GM21381 (cell line): Measurements from ENCODE around the gene IL16.
"Not testable (repeated sequence)": the region's sequence is repeated elsewhere in the genome, so short reads cannot be mapped to it uniquely, and the experiment has no call there.

ENCODE experiments used
- ATAC-seq: cut with Tn5 transposase; IDR thresholded peaks from one replicate; pipeline ENCODE4 v1.9.1; 2021; ENCODE audit warnings: mild to moderate bottlenecking, moderate library complexity; ENCODE audit not compliant: unreplicated experiment

The IL16 gene

GRCh38 chr15:81331600-81331999 is 134.9 kb downstream of the IL16 start:
- no peak for ATAC-seq

GRCh38 chr15:81332326-81332725 is 135.6 kb downstream of the IL16 start:
- ATAC-seq, result no peak

- ATAC-seq, result no peak
These were observed 136.7 kb downstream of the IL16 start for GRCh38 chr15:81333363-81333762.

- ATAC-seq, result no peak
These were observed 138.2 kb downstream of the IL16 start for GRCh38 chr15:81334768-81335435.

- no peak for ATAC-seq
These were observed 139.0 kb downstream of the IL16 start for GRCh38 chr15:81335631-81336030.

- ATAC-seq, result no peak
These were observed 139.9 kb downstream of the IL16 start for GRCh38 chr15:81336568-81336967.

- no peak for ATAC-seq
These were observed 140.6 kb downstream of the IL16 start for GRCh38 chr15:81337241-81337640.

- ATAC-seq, result no peak
These were observed 141.1 kb downstream of the IL16 start for GRCh38 chr15:81337713-81338157.

- ATAC-seq, result no peak
These were observed 141.7 kb downstream of the IL16 start for GRCh38 chr15:81338170-81339007.

- no peak for ATAC-seq
These were observed 142.6 kb downstream of the IL16 start for GRCh38 chr15:81339321-81339720.

GRCh38 chr15:81339851-81340250 is 143.2 kb downstream of the IL16 start:
- no peak for ATAC-seq

GRCh38 chr15:81341351-81341750 is 144.7 kb downstream of the IL16 start:
- ATAC-seq, result no peak

GRCh38 chr15:81343371-81343770 is 146.7 kb downstream of the IL16 start:
- no peak for ATAC-seq

GRCh38 chr15:81346611-81347010 is 149.9 kb downstream of the IL16 start:
- no peak for ATAC-seq

- ATAC-seq, result no peak
These were observed 151.2 kb downstream of the IL16 start for GRCh38 chr15:81347910-81348309.

GRCh38 chr15:81348691-81349090 is 152.0 kb downstream of the IL16 start:
- not testable (repeated sequence) for ATAC-seq

- no peak for ATAC-seq
These were observed 152.6 kb downstream of the IL16 start for GRCh38 chr15:81349271-81349670.

- ATAC-seq, result no peak
These were observed 155.0 kb downstream of the IL16 start for GRCh38 chr15:81351651-81352050.

- ATAC-seq, result no peak
These were observed 159.6 kb downstream of the IL16 start for GRCh38 chr15:81356252-81356651.

- ATAC-seq, result no peak
These were observed 160.6 kb downstream of the IL16 start for GRCh38 chr15:81357180-81357686.

GRCh38 chr15:81358248-81358647 is 161.6 kb downstream of the IL16 start:
- no peak for ATAC-seq

- ATAC-seq, result no peak
These were observed 163.8 kb downstream of the IL16 start for GRCh38 chr15:81360491-81360890.
